Stimulated activated naive CD8-positive, alpha-beta T cell treated with anti-CD3 and anti-CD28 coated beads, Interleukin-15, Interleukin-2, amounts not matched to agents 100 U/mL and 50 U/mL, for 24 hours (primary cell): ENCODE data around the gene RNF5.
"Not testable (repeated sequence)": the region's sequence is repeated elsewhere in the genome, so short reads cannot be mapped to it uniquely, and the experiment has no call there.

Source experiments
- ATAC-seq: fragments of 150-1000 bp; cut with Tn5 transposase; one replicate; pipeline ENCODE4 v1.10.0; 2021
- DNase-seq: peaks from one replicate; pipeline ENCODE4 v3.0.0; 2021

Gene RNF5

GRCh38 chr6:32190054-32190851 is 12.0 kb downstream of the RNF5 start, which contains the start of gene PBX2:
PBX2 (minus strand) TSS chr6:32190202; CDS start chr6:32189915, 287 bp downstream.
- peak; percentile 86 for DNase-seq
- ATAC-seq = peak; percentile 66

- ATAC-seq = no peak
- DNase-seq = no peak
These were observed 12.9 kb downstream of the RNF5 start for GRCh38 chr6:32190911-32191677.

- no peak for DNase-seq
- ATAC-seq = no peak
These were observed 13.7 kb downstream of the RNF5 start for GRCh38 chr6:32191696-32192607.

- ATAC-seq (no peak), DNase-seq (peak; percentile 65)
These were observed 14.4 kb downstream of the RNF5 start, which contains the start of gene GPSM3 for GRCh38 chr6:32192608-32193039. GPSM3 (minus strand) TSS chr6:32192643; CDS start chr6:32192513, 130 bp downstream.

GRCh38 chr6:32193096-32193495 is 14.9 kb downstream of the RNF5 start:
- not testable (repeated sequence) for DNase-seq, ATAC-seq

- no peak for DNase-seq
- ATAC-seq = no peak
These were observed 16.2 kb downstream of the RNF5 start for GRCh38 chr6:32194388-32194787.

- DNase-seq = peak; percentile 48
- no peak for ATAC-seq
These were observed 16.8 kb downstream of the RNF5 start for GRCh38 chr6:32194825-32195651.

GRCh38 chr6:32195652-32195901 is 17.4 kb downstream of the RNF5 start:
- ATAC-seq (peak; percentile 90), DNase-seq (peak; percentile 100)

- DNase-seq = peak; percentile 86
These were observed 17.9 kb downstream of the RNF5 start for GRCh38 chr6:32195902-32196681.

GRCh38 chr6:32196682-32197616 is 18.7 kb downstream of the RNF5 start:
- no peak for DNase-seq
- no peak for ATAC-seq

More at GRCh38 chr6:32195902-32196681, 17.9 kb downstream of the RNF5 start:
- peak; percentile 92 for ATAC-seq

GRCh38 chr6:32198345-32198696 is 20.1 kb downstream of the RNF5 start:
- ATAC-seq (no peak), DNase-seq (no peak)

GRCh38 chr6:32198866-32199265 is 20.7 kb downstream of the RNF5 start:
- ATAC-seq = no peak
- DNase-seq = no peak

- DNase-seq = no peak
- no peak for ATAC-seq
These were observed 22.7 kb downstream of the RNF5 start for GRCh38 chr6:32200711-32201475.

GRCh38 chr6:32202186-32202585 is 24.0 kb downstream of the RNF5 start:
- no peak for DNase-seq
- no peak for ATAC-seq

GRCh38 chr6:32203426-32204267 is 25.4 kb downstream of the RNF5 start:
- ATAC-seq = no peak
- no peak for DNase-seq

- no peak for ATAC-seq
- no peak for DNase-seq
These were observed 26.1 kb downstream of the RNF5 start for GRCh38 chr6:32204268-32204715.

- ATAC-seq = no peak
- no peak for DNase-seq
These were observed 30.8 kb downstream of the RNF5 start for GRCh38 chr6:32208996-32209395.

GRCh38 chr6:32210191-32210601 is 32.0 kb downstream of the RNF5 start:
- DNase-seq (no peak), ATAC-seq (no peak)
